Activated CD8-positive, alpha-beta memory T cell treated with anti-CD3 and anti-CD28 coated beads for 1 hour (primary cell): ENCODE measurements around the gene RAB36.

Experiments used
- DNase-seq, 2 donors: peaks; one replicate each; pipeline ENCODE4 v3.0.0-alpha.2; 2020; ENCODE audit warnings: low read depth in 1 of 2; ENCODE audit errors: extremely low read depth in 1 of 2

Gene RAB36

GRCh38 chr22:23204125-23204488 is 58.8 kb downstream of the RAB36 start:
- DNase-seq, result no peak

DNA sequence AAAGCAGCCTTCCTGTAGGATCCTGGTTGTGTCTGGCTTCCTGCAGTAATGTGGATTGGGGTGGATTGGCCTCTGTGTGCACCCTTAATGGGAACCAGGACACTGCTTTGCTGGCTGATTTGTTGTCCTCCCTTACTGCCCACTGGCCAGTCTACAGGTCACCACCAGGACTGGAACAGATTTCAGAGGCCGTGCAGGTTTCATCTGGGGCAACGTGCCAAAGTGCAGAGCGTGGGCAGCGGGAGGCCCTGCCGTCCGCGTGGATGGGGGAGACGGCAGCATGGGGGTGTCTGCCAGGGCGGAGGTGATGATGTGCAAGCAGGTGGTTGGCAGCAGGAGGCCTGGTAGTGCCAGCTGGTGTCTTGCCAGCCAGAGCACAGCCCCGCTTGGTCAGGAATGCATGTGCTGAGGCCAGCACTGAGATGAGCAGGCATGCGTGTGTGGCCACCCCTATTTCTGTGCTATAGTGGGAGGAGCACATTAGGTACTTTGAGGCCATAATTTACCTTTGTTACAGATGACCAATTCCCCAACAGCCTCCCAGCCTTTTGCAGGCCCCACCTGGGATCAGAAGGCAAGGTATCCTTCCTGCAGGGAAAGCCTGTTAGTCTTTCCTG is 59.4 kb downstream of the RAB36 start:
- DNase-seq, result no peak

DNA sequence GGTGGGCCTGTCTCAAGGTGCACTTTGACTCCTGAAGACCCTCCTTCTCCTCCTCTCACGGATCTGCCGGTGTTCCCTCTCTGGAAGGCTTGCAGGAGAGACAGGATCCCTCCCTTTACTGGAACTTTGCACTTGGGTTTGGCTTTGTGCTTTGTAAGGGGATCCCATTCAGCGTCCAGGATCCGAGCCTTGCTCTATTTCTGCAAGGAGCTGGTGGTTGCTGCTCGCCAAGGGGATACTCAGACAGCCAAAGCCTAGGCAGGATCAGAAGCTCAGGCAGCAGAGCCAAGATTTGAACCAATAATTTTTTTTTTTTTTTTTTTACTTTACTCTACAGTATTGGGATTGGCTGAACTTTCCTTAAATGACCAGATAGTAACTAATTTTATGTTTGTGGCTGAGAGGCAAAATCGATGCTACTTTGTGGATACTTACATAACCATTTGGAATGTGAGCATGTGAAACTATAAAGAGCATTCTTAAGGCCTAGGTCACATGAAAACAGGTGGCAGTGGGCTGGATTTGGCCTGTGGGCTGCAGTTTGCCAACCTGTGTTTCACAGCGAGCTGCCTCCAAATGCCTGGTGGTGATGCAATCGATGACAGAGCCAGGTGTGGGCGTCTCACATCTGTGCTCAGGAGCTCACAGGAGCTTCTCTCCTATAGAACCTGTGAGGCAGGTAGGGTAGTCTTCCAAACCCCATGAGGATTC is 60.2 kb downstream of the RAB36 start:
- DNase-seq, result no peak

DNA sequence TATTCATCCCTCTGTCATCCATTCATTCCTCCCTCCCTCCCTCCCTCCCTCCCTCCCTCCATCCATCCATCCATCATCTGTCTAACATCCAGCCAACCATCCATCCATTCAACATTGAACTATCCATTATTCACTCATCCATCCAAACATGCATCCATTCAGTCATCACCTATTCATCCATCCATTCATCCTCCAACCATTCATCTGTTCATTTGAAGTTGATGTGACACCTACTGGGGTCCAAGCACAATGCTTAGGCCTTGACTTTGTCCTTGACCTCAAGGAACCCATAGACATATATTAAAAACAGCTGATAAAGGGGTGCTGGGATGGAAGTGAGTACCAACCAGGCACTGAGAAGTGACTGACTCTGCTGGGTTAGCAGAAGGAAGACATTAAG is 61.6 kb downstream of the RAB36 start:
- no peak for DNase-seq

DNA sequence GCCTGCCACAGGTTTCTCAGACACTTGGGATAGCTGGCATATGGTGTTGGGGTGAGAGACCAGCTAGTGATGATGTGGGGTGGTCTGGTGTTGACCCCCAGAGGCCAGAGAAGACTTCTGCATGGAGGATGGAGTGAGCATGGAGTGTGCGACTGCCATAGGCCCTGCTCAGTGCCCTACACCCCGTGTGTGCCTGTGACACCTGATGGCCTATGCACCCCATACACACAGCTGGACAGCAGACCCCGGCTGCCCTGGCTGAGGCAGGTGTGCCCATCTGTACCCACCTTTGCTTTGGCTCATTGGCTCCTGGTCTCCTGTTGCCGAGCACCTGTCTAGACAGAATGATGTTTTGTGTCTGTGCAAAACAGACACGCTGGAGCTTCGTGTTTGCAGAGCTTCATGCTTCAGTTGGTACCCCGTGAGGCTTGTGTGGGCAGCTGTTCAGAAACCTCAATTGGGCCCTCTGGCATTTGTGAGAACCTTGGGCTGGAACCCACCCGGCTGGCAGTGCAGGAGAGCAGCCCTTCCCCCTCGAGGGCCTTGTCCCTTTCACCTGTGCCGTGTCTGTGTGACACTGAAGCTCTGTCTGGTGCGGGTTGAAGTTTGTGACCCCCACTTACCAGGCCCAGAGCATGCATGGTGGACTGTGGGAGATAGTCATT is 62.6 kb downstream of the RAB36 start:
- DNase-seq, result no peak

GRCh38 chr22:23210428-23211170 is 65.3 kb downstream of the RAB36 start:
- no peak for DNase-seq

- DNase-seq, result no peak
Observed at GRCh38 chr22:23211622-23212021, 66.3 kb downstream of the RAB36 start.

DNA sequence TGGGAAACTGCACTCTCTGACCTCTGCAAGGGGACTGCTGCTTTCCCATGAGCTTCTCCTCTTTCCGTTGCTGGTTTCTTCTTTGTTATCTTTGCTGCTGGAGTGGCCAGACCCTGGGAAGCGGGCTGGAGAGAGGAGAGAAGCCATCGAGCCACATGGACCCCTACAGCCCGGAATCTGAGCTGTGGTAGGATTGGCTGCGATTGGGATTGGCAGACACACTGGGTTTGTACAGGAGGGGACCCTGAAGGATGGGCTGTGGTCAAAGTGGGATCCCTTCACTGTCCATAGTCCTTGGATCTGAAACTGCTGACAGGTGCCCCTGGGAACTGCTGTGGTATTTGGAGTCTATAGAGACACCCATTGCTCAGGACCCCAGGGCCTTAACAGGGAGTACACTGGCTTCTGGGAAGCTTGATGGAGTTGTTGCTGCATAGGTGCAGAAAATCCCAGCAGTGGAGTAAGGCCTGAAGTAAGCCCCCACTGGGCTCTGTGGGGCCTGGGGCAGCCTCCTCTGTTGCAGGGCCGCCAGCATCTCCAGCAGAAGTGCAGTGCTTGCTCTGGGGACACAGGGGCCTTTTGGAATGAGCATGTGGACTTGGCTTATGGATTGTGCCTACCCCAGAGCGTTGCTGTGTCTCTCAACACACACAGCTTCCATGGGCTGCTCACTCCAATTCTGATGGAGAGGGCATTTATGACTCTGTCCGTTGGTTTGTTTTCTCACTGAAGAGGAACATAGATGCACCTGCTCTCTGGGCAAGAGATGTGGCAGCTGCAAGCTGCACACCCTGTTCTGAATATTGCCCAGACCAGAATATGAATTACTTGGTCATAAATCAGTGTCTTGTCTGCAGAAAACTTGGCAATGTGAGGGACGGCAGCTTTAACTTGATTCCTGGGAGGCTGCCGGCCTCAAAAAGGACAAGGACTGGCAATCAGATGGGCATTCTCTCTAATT is 67.1 kb downstream of the RAB36 start:
- DNase-seq, result no peak

DNA sequence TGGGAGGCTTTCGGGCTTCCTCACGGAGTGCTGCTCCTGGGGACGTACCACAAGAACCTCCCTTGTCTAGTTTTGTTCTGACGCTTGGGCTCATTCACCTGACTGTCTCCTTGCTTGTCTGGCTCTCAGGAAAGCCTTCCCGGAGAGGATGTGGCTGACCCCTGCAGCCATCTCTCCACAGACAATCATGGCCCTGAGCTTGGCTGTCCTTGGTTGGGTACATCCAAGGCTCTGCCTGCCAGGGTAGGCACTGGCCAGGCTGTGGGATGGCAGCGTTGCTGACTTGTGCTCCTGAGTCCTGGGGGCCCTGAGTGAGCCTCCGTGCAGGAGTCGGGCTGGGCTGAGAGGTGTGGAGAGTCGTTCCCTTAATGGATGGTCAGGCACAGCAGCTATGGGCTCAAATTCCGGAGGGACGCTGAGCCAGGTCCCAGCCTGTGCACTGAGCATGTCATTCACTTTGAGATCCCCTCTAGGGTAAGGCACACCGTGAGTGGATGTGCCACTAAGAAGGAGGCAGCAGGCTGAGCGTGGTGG is 67.8 kb downstream of the RAB36 start:
- no peak for DNase-seq

DNA sequence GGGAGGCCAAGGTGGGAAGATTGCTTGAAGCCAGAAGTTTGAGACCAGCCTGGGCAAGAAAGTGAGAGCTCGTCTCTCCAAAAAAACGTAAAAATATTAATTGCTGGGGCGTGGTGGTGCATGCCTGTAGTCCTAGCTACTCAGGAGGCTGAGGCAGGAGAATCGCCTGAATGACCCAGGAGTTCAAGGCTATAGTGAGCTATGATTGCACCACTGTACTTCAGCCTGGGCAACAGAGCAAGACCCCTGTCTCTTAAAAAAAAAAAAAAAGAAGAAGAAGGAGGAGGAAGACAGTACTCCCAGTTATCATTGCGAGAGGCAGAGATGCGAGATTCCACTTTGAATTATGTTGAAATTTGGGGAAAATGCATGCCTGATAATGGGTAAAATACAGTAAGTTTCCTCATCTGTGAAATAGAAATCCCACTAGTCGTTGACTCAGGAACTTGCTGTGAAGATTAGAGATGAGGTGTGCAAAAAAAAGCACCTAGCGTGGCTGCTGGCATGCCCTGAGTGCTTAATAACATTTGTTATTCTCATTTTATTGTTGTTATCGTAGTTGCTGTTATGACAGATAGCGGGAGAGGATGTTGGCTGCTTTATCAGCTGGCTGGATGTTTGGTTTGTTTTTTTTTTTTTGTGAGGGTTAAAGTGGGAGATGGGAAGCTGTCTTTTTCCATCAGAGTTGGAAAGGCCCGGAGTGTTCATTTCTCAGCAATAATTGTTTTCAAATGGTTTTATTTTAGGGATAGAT is 68.5 kb downstream of the RAB36 start:
- DNase-seq, result no peak
